Left kidney (tissue), 8 donors: ENCODE results near the gene MIA. TPM values are rescaled to one million over a fixed set of nuclear protein-coding genes. Genes with fewer than 3 reads are reported as not detected.
"Not testable (repeated sequence)": the region's sequence is repeated elsewhere in the genome, so short reads cannot be mapped to it uniquely, and the experiment has no call there.

ENCODE experiments used
- DNase-seq: peaks from one replicate; pipeline ENCODE4 v3.0.0-alpha.2; 2013
- long read RNA-seq, 8 donors: transcript quantifications; one replicate each; lab custom pipeline, GENCODE V29; 2026
- polyA plus RNA-seq: library from polyadenylated mRNA; unstranded; fragments of 120-200 nt; gene quantifications from one replicate; pipeline ENCODE4 v1.2.1, GENCODE V29; 2013; ENCODE audit not compliant: insufficient read length

The MIA gene
- polyA plus RNA-seq, result 4.2 TPM
- long read RNA-seq, donor 1, partial matches to known transcripts, result 0 of 1 reads
- long read RNA-seq, donor 1, other reads (novel, unspliced or antisense), result 0 of 1 reads
- long read RNA-seq, donor 2, partial matches to known transcripts, result 0 of 1 reads
- long read RNA-seq, donor 2, other reads (novel, unspliced or antisense), result 0 of 1 reads
- long read RNA-seq, donor 3, result 0 reads
- long read RNA-seq, donor 4, partial matches to known transcripts, result 0 of 1 reads
- long read RNA-seq, donor 4, other reads (novel, unspliced or antisense), result 0 of 1 reads
- long read RNA-seq, donor 5, partial matches to known transcripts, result 0 of 1 reads
- long read RNA-seq, donor 5, other reads (novel, unspliced or antisense), result 0 of 1 reads
- long read RNA-seq, donor 6, result 0 reads
- long read RNA-seq, donor 7, transcript MIA-201 (4 exons, 632 nt), result major isoform, 5 of 5 reads
- long read RNA-seq, donor 7, partial matches to known transcripts, result 0 of 5 reads
- long read RNA-seq, donor 7, other reads (novel, unspliced or antisense), result 0 of 5 reads
- long read RNA-seq, donor 8, result 0 reads

DNA sequence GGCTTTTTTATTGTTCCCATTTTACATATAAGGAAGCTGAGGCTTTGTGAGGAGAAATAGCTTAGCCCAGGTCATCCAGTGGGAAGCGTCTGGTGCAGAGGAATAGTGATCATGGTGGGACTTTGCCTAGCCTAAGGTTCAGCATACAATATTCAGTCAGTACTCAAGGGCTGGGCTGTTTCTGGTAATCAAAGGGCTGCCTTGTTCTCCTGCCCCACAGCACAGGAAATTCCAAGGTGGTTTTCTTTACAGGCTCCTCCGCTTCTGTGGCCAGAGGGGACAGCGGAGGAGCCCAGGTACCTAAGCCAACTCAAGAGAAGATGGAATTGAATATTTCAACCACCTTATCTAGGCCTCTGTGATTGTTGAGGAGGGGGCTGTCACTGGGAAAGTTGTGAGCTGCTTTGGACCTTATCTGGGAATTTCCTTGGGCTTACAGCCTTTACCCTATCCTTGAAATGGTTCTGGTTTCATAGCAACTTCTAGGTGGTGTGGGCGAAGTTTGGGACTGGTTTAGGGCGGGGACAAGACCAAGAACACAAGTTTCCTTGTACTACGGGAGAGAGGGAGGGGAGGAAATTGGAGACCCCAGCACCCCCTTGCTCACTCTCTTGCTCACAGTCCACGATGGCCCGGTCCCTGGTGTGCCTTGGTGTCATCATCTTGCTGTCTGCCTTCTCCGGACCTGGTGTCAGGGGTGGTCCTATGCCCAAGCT, at the start of gene MIA:
Gene MIA, plus strand, starts transcription at position 606 of the 716 bp plus-strand sequence. Its CDS starts 22 bp downstream, at position 628.
- no peak for DNase-seq

GRCh38 chr19:40726279-40726678, 49.0 kb upstream of the MIA start:
- no peak for DNase-seq

GRCh38 chr19:40730065-40730464, 45.3 kb upstream of the MIA start:
- not testable (repeated sequence) for DNase-seq

DNA sequence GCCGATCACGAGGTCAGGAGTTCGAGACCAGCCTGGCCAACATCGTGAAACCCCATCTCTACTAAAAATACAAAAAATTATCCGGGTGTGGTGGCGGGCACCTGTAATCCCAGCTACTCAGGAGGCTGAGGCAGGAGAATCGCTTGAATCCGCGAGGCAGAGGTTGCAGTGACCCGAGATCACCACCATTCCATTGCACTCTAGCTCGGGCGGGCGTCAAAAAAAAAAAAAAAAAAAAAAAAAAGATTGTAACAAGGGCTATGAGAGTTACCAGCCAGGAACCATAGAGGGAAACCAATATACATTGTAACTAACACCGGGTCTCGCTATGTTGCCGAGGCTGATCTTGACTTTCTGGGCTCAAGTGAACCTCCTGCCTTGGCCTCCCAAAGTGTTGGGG, 43.0 kb upstream of the MIA start:
- DNase-seq, result not testable (repeated sequence)

GRCh38 chr19:40733149-40733548, 42.2 kb upstream of the MIA start:
- DNase-seq, result no peak

- DNase-seq, result no peak
Measured at GRCh38 chr19:40735013-40735771, 40.1 kb upstream of the MIA start.

DNA sequence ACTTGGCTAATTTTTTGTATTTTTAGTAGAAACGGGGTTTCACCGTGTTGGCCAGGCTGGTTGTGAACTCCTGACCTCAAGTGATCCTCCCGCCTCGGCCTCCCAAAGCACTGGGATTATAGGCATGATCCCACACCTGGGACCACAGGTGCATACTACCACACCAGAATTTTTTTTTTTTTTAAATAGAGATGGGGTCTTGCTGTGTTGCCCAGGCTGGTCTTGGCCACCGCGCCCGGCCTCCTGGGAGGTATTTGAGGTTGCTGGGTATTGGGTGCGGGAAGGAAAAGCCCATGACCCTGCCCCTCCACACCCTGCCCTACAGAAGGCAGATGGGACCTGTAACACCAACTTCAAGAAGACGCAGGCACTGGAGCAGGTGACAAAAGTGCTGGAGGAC, 38.7 kb upstream of the MIA start:
- no peak for DNase-seq

DNA sequence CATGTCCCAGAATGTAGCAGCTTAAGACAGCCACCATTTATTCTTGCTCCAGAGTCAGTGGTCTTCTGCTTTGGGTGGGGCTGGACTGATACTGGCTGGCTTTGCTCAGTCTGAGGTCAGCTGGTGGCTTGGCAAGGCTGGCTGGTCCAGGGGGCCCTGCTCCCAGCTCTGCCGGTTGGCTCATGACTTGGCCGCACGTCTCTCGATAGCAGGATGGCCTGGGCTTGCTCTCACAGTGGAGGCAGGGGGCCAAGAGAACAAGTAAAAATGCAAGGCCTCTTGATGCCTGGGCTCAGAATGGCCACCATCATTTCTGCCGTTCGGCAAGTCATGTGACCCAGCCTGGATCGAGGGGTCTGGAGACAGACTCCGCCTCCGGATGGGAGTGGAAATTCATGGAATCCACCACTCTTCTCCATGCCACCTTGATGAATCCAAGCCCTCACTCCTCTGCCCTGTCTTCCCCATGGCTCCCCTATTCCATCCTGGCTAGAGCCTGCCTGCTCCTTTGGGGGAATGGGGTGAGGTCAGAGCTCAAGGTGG, 38.1 kb upstream of the MIA start:
- DNase-seq, result no peak

- no peak for DNase-seq
Measured at GRCh38 chr19:40739030-40739839, 36.1 kb upstream of the MIA start.

- no peak for DNase-seq
Measured at GRCh38 chr19:40739871-40740703, 35.2 kb upstream of the MIA start.

- DNase-seq, result no peak
Measured at GRCh38 chr19:40740747-40741146, 34.6 kb upstream of the MIA start.

- no peak for DNase-seq
Measured at GRCh38 chr19:40741527-40742390, 33.6 kb upstream of the MIA start.

DNA sequence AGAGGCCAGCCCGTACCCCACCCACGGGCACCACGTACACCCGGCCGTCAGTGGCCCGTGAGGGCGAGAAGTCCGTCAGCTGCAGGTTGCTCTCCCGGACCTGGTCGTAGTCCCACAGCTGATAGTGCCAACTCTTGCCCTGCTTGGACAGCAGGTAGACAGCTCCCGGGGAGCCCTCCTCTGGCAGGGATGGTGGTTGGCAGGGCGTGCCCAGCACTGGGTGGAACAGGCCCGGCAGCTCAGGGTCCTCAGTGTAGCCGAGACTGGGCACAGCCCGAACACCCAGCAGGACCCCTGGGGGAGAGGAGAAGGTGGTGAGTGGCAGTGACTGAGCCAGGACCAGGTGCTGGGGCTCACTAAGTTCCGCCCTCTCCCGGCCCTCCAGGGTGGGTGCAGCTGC, 32.8 kb upstream of the MIA start:
- DNase-seq, result no peak

DNA sequence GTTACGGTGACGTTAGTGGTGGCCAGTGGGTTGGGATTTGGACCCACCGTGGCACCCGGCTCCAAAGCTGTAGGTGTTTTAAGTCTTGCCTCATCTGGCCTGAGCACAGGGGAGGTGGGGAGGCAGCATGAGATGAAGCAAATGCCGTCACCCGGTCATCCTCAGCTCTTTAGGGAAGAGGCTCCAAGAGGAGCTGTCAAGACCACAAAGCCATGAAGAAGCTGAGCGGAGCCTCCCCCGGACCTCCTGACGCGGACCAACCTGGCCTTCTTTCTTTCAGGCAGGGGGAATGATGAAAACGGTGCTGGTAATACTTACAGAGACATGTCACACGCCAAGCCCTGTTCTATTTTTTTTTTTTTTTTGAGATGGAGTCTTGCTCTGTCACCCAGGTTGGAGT, 32.4 kb upstream of the MIA start:
- no peak for DNase-seq

GRCh38 chr19:40743926-40744325, 31.4 kb upstream of the MIA start:
- no peak for DNase-seq

DNA sequence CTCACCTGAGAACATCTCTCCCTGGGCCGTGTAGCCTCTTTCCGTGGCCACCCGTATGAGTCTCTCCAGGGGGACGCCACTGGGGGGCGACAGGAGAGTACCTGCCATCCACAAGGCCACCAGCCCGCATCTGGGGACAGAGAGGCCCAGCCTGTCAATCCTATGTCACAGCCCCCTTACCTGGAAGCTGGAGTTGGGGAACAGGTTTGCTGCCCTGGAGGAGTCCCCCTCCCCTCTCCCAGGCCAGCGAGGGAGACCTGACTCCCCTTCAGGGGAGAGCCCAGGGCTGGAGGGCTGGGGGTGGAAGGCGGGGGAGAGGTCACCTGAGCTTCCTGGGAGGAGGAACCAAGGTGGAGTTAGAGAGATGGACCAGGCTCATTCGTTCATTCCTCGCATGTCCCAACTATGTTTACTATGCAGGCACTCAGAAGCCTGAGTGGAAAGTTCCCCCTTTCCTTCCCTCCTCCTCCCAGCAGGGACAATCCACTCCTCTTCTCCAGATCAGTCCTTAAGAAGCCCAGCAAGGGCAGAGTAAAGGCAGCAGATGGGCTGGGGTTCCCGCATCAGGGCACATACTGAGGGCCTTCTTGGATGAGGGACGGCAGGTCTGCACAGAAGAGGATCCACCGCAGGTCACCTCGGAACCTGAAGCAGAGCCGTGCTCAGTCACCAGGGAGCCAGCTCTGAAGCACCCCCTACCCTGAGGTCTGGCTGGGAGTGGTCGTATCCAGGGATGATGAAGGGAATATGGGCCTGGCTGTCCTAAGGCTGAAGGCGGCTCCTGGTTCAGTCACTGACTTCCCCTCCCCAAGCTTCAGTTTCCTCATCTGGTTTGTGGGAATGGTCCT, 30.5 kb upstream of the MIA start:
- peak; percentile 10 for DNase-seq

- no peak for DNase-seq
Measured at GRCh38 chr19:40745402-40745780, 29.9 kb upstream of the MIA start.

DNA sequence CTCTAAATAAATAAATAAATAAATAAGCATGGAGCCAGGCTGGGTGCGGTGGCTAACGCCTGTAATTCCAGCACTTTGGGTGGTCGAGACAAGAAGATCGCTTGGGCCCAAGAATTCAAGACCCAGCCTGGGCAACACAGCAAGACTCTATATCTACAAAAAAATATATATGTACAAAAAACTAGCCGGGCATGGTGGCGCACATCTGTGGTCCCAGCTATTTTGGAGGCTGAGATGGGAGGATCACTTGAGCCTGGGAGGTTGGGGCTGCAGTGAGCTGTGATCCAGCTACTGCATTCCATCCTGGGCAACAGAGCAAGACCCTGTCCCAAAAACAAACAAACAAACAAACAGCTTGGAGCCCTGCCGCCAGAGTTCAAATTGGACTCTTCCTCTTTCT, 27.8 kb upstream of the MIA start:
- DNase-seq, result no peak
